Osteocyte (in vitro differentiated cells): ENCODE data around the gene NCCRP1. TPM values are rescaled to one million over a fixed set of nuclear protein-coding genes. Genes with fewer than 3 reads are reported as not detected.

Source experiments
- DNase-seq: peaks from one replicate; pipeline ENCODE4 v3.0.0; 2021; ENCODE audit warnings: mixed read lengths; ENCODE audit not compliant: unreplicated experiment; ENCODE audit errors: extremely low spot score
- H3K27ac Mint-ChIP-seq: one replicate; pipeline ENCODE4 v1.8.0; 2021; ENCODE audit warnings: mild to moderate bottlenecking, mixed read lengths; ENCODE audit not compliant: unreplicated experiment
- H3K27me3 Mint-ChIP-seq: one replicate; pipeline ENCODE4 v1.8.0; 2021; ENCODE audit warnings: mixed read lengths; ENCODE audit not compliant: unreplicated experiment
- H3K36me3 Mint-ChIP-seq: one replicate; pipeline ENCODE4 v1.8.0; 2021; ENCODE audit warnings: mixed read lengths; ENCODE audit not compliant: unreplicated experiment
- H3K4me1 Mint-ChIP-seq: one replicate; pipeline ENCODE4 v1.8.0; 2021; ENCODE audit warnings: mixed read lengths; ENCODE audit not compliant: unreplicated experiment
- H3K4me3 Mint-ChIP-seq: one replicate; pipeline ENCODE4 v1.8.0; 2021; ENCODE audit warnings: mild to moderate bottlenecking, moderate library complexity, mixed read lengths; ENCODE audit not compliant: unreplicated experiment
- H3K9me3 Mint-ChIP-seq: one replicate; pipeline ENCODE4 v1.8.0; 2021; ENCODE audit warnings: mixed read lengths; ENCODE audit not compliant: unreplicated experiment
- CTCF ChIP-seq: fragments of 200-600 bp; sonication (generic); IDR thresholded peaks from 2 replicates; pipeline ENCODE4 v1.5.0; 2021; ENCODE audit warnings: antibody characterized with exemption, mild to moderate bottlenecking, moderate library complexity
- total RNA-seq: library from RNA; stranded (reverse); gene quantifications from 2 replicates; pipeline ENCODE4 v1.2.1, GENCODE V29; 2021

Gene NCCRP1
- total RNA-seq, 1 donor from 2014 or later: not detected

- Mint-ChIP-seq H3K4me1 (peaks cover 14% of the 10 kb centered on the region), H3K4me3 (no peak overlapping the region), H3K36me3 (peaks cover 6% of the 10 kb centered on the region), H3K27ac (no peak overlapping the region), H3K9me3 (no peaks in the 10 kb centered on the region), H3K27me3 (no peaks in the 10 kb centered on the region)
- no peak for DNase-seq
- no peak for TF ChIP-seq CTCF
Observed at GRCh38 chr19:39158646-39159260, 38.0 kb upstream of the NCCRP1 start.

- Mint-ChIP-seq H3K27ac (peak overlapping the region; percentile 40), H3K36me3 (peaks cover 2% of the 10 kb centered on the region), H3K4me1 (peaks cover 14% of the 10 kb centered on the region), H3K9me3 (no peaks in the 10 kb centered on the region), H3K4me3 (no peak overlapping the region), H3K27me3 (no peaks in the 10 kb centered on the region)
- no peak for TF ChIP-seq CTCF
- DNase-seq: no peak
Observed at GRCh38 chr19:39160523-39160861, 36.3 kb upstream of the NCCRP1 start.

- TF ChIP-seq CTCF: no peak
- Mint-ChIP-seq H3K4me3 (no peak overlapping the region), H3K9me3 (no peaks in the 10 kb centered on the region), H3K27ac (no peak overlapping the region), H3K4me1 (peaks cover 14% of the 10 kb centered on the region), H3K27me3 (no peaks in the 10 kb centered on the region), H3K36me3 (peaks cover 2% of the 10 kb centered on the region)
- no peak for DNase-seq
Observed at GRCh38 chr19:39160889-39161672, 35.7 kb upstream of the NCCRP1 start.

- peaks cover 2% of the 10 kb centered on the region for H3K36me3 Mint-ChIP-seq
- H3K27ac Mint-ChIP-seq: peak overlapping the region; percentile 5
- DNase-seq: no peak
- H3K4me3 Mint-ChIP-seq: no peak overlapping the region
- peaks cover 12% of the 10 kb centered on the region for H3K4me1 Mint-ChIP-seq
- no peaks in the 10 kb centered on the region for H3K27me3 Mint-ChIP-seq
- TF ChIP-seq CTCF: no peak
- H3K9me3 Mint-ChIP-seq: no peaks in the 10 kb centered on the region
Observed at GRCh38 chr19:39162441-39163043, 34.2 kb upstream of the NCCRP1 start.

GRCh38 chr19:39163621-39164020, 33.1 kb upstream of the NCCRP1 start:
- no peak overlapping the region for H3K4me3 Mint-ChIP-seq
- no peak for TF ChIP-seq CTCF
- DNase-seq: no peak
- no peaks in the 10 kb centered on the region for H3K27me3 Mint-ChIP-seq
- H3K4me1 Mint-ChIP-seq: peaks cover 7% of the 10 kb centered on the region
- no peak overlapping the region for H3K27ac Mint-ChIP-seq
- peaks cover 2% of the 10 kb centered on the region for H3K36me3 Mint-ChIP-seq
- no peaks in the 10 kb centered on the region for H3K9me3 Mint-ChIP-seq
